Cardiac ventricle fibroblast (primary cell): ENCODE results near the gene HDAC8. TPM values are rescaled to one million over a fixed set of nuclear protein-coding genes. Genes with fewer than 3 reads are reported as not detected.

Experiments
- total RNA-seq: library from RNA; depleted of rRNA; stranded (reverse); fragments of >200 nt; gene quantifications from 2 replicates; pipeline ENCODE4 v1.2.3, GENCODE V29; 2015

HDAC8 gene
- total RNA-seq: 18.1 and 24.1 TPM in 2 replicates

GRCh38 chrX:72572248-72573157 lies at the start of gene HDAC8:
HDAC8 (minus strand) TSS chrX:72572843; CDS start chrX:72572761, 82 bp downstream.

GRCh38 chrX:72305286-72306084 lies 267.2 kb downstream of the HDAC8 start, which contains the start of gene CITED1:
CITED1 (minus strand) TSS chrX:72305914; CDS start chrX:72302869, 3,045 bp downstream.

Other genes with a start within 250 kb of the HDAC8 start
- 9.4 and 10.2 TPM in 2 replicates for gene PHKA1, start 141.5 kb upstream of the HDAC8 start, total RNA-seq
- gene DMRTC1B, start 204.0 kb upstream of the HDAC8 start, total RNA-seq: not detected in 2 replicates
- not detected in 2 replicates for gene FAM236B, start 209.8 kb upstream of the HDAC8 start, total RNA-seq
- gene FAM236D, start 235.4 kb upstream of the HDAC8 start, total RNA-seq: not detected in 2 replicates